Measurements from ENCODE around the gene RACK1.

GRCh38 chr5:181259283-181259682, 15.6 kb upstream of the RACK1 start:
- TF ChIP-seq CTCF (IDR thresholded peaks at IDR 0.05) (no peak), POLR2AphosphoS5 (IDR thresholded peaks at IDR 0.05; ENCODE audit: low read depth, low read length) (no peak; the same call in 1 of the 2 replicates), TAF1 (IDR thresholded peaks at IDR 0.05; ENCODE audit: borderline replicate concordance, low read depth, low read length) (no peak)
